HCT116 (cell line): ENCODE results near the gene NAPSA. TPM values are rescaled to one million over a fixed set of nuclear protein-coding genes. Genes with fewer than 3 reads are reported as not detected.

Experiments
- ATAC-seq: fragments of 200-7000 bp; cut with Tn5 transposase; 2 replicates; pipeline ENCODE4 v1.9.1; 2020; ENCODE audit warnings: mild to moderate bottlenecking, moderate library complexity
- Bru-seq: library from RNA; stranded (reverse); fragments of 400-500 nt; gene quantifications from one replicate; lab custom pipeline; 2021; lab: Mats Ljungman, UMichigan
- BruChase-seq, 2 experiments: library from RNA; stranded (reverse); fragments of 400-500 nt; gene quantifications; one replicate each; lab custom pipeline; 2021; lab: Mats Ljungman, UMichigan
- BruUV-seq: library from RNA; stranded (reverse); fragments of 400-500 nt; replicated peaks from 2 replicates; lab custom pipeline; 2021; lab: Mats Ljungman, UMichigan
- CTCF ChIA-PET: fragments of 300-600 bp; sonication (Branson Sonifier 250); formaldehyde crosslinking; loops from one replicate; lab custom pipeline; 2021; ENCODE audit warnings: antibody characterized with exemption; lab: Charles Lee
- POLR2A ChIA-PET: fragments of 300-600, 350-600 bp; sonication (Branson Sonifier 250); formaldehyde crosslinking; loops from one replicate; lab custom pipeline; 2021; ENCODE audit warnings: antibody characterized with exemption; lab: Charles Lee
- RAD21 ChIA-PET, 2 experiments: fragments of 300-600 bp; sonication (Branson Sonifier 250); formaldehyde crosslinking; loops; one replicate each; lab custom pipeline; 2023; ENCODE audit warnings: low total read pairs in 2 of 2; ENCODE audit not compliant: uncharacterized antibody in 2 of 2, unreplicated experiment in 2 of 2, low non-redundant PET in 1 of 2; lab: Charles Lee
- DNase-seq: peaks from one replicate; pipeline ENCODE4 v3.0.0-alpha.2; 2010; ENCODE audit warnings: low read depth, low spot score
- H2AFZ ChIP-seq: fragments of 200-600 bp; shearing (Covaris generic), sonication (generic); 2 replicates; pipeline ENCODE4 v1.6.1; 2017; ENCODE audit warnings: low read depth, mixed run types, mixed read lengths, antibody characterized with exemption, low read length; ENCODE audit not compliant: poor library complexity, severe bottlenecking
- H3K27ac ChIP-seq: 2 replicates; pipeline ENCODE4 v1.5.1; 2012; ENCODE audit warnings: low read depth, low read length
- H3K27me3 ChIP-seq: fragments of 200-600 bp; sonication (generic); 2 replicates; pipeline ENCODE4 v1.6.1; 2016; ENCODE audit warnings: mixed run types, low read length, mixed read lengths; ENCODE audit not compliant: insufficient read depth
- H3K36me3 ChIP-seq, 2 experiments: fragments of 200-500 bp in 1 of 2; fragments of 200-600 bp in 1 of 2; sonication (Bioruptor generic) in 1 of 2; sonication (generic) in 1 of 2; 2 replicates each; pipeline versions ENCODE4 v1.5.1 to v1.6.1; 2014 to 2016; ENCODE audit warnings: low read length in 2 of 2, inconsistent platforms in 1 of 2, mixed read lengths in 1 of 2, mixed run types in 1 of 2; ENCODE audit not compliant: insufficient read depth in 2 of 2, control insufficient read depth in 1 of 2
- H3K4me1 ChIP-seq, 2 experiments: fragments of 200-600 bp in 1 of 2; sonication (generic) in 1 of 2; 2 replicates each; pipeline versions ENCODE4 v1.5.1 to v1.6.1; 2012 to 2017; ENCODE audit warnings: low read length in 2 of 2, inconsistent platforms in 1 of 2, mild to moderate bottlenecking in 1 of 2, mixed read lengths in 1 of 2, mixed run types in 1 of 2, moderate library complexity in 1 of 2; ENCODE audit not compliant: insufficient read depth in 2 of 2, control insufficient read depth in 1 of 2
- H3K4me2 ChIP-seq: fragments of 200-600 bp; sonication (generic); 2 replicates; pipeline ENCODE4 v1.6.1; 2017; ENCODE audit warnings: mixed run types, low read length, mixed read lengths
- H3K4me3 ChIP-seq, 2 experiments: fragments of 200-600 bp in 1 of 2; sonication (generic) in 1 of 2; replicated peaks in 1 of 2; 2 replicates each; pipeline ENCODE4 v1.5.1; 2011 to 2016; ENCODE audit warnings: low read length in 2 of 2, control low read depth in 1 of 2, low read depth in 1 of 2, mild to moderate bottlenecking in 1 of 2, mixed read lengths in 1 of 2, mixed run types in 1 of 2
- H3K79me2 ChIP-seq: fragments of 200-600 bp; sonication (generic); 2 replicates; pipeline ENCODE4 v1.6.1; 2017; ENCODE audit warnings: mild to moderate bottlenecking, mixed run types, low read length, moderate library complexity, mixed read lengths; ENCODE audit not compliant: insufficient read depth
- H3K9ac ChIP-seq: fragments of 200-600 bp; sonication (generic); 2 replicates; pipeline ENCODE4 v1.6.1; 2016; ENCODE audit warnings: low read length, mixed read lengths
- H3K9me2 ChIP-seq: fragments of 200-600 bp; sonication (generic), shearing (Covaris generic); 2 replicates; pipeline ENCODE4 v1.6.1; 2017; ENCODE audit warnings: mixed run types, mild to moderate bottlenecking, moderate library complexity; ENCODE audit not compliant: insufficient read depth
- H3K9me3 ChIP-seq, 2 experiments: fragments of 200-500 bp in 1 of 2; fragments of 200-600 bp in 1 of 2; sonication (Bioruptor generic) in 1 of 2; sonication (generic) in 1 of 2; 2 replicates each; pipeline ENCODE4 v1.6.1; 2014 to 2017; ENCODE audit warnings: low read length in 2 of 2, mixed read lengths in 2 of 2, inconsistent platforms in 1 of 2, low read depth in 1 of 2, mild to moderate bottlenecking in 1 of 2, mixed run types in 1 of 2, moderate library complexity in 1 of 2; ENCODE audit not compliant: control insufficient read depth in 1 of 2, insufficient read depth in 1 of 2
- H4K20me1 ChIP-seq: fragments of 200-600 bp; sonication (generic), shearing (Covaris generic); 2 replicates; pipeline ENCODE4 v1.6.1; 2017; ENCODE audit warnings: mixed run types, mild to moderate bottlenecking, moderate library complexity; ENCODE audit not compliant: insufficient read depth
- CBX3 ChIP-seq: IDR thresholded peaks from 2 replicates; pipeline ENCODE4 v1.6.1; 2012; ENCODE audit warnings: low read depth
- CEBPB ChIP-seq: IDR thresholded peaks from 2 replicates; pipeline ENCODE4 v1.6.1; 2012; ENCODE audit warnings: low read depth
- EGR1 ChIP-seq: IDR thresholded peaks from 2 replicates; pipeline ENCODE4 v1.6.1; 2012; ENCODE audit warnings: low read depth
- ELF1 ChIP-seq: IDR thresholded peaks from 2 replicates; pipeline ENCODE4 v1.6.1; 2012; ENCODE audit warnings: low read depth, borderline replicate concordance
- EZH2 ChIP-seq: fragments of 200-600 bp; sonication (generic); IDR thresholded peaks from 2 replicates; pipeline ENCODE4 v1.6.1; 2017; ENCODE audit warnings: antibody characterized with exemption, mixed run types
- JUND ChIP-seq: IDR thresholded peaks from 2 replicates; pipeline ENCODE4 v1.6.1; 2012
- POLR2A ChIP-seq: IDR thresholded peaks from 2 replicates; pipeline ENCODE4 v1.7.0; 2011; ENCODE audit warnings: borderline replicate concordance; ENCODE audit not compliant: insufficient read depth, insufficient read length; ENCODE audit errors: extremely low read depth
- POLR2AphosphoS5 ChIP-seq: IDR thresholded peaks from 2 replicates; pipeline ENCODE4 v1.6.1; 2011; ENCODE audit warnings: mild to moderate bottlenecking, low read depth, low read length, moderate library complexity
- RAD21 ChIP-seq: IDR thresholded peaks from 2 replicates; pipeline ENCODE4 v1.6.1; 2012; ENCODE audit warnings: low read depth, mild to moderate bottlenecking
- SIN3A ChIP-seq: IDR thresholded peaks from 2 replicates; pipeline ENCODE4 v1.6.1; 2012; ENCODE audit warnings: low read depth
- SP1 ChIP-seq: IDR thresholded peaks from 2 replicates; pipeline ENCODE4 v1.6.1; 2012; ENCODE audit warnings: low read depth
- TCF7L2 ChIP-seq: IDR thresholded peaks from 2 replicates; pipeline ENCODE4 v1.7.0; 2011; ENCODE audit warnings: borderline replicate concordance, inconsistent platforms; ENCODE audit not compliant: insufficient read depth, insufficient read length; ENCODE audit errors: extremely low read depth
- YY1 ChIP-seq: IDR thresholded peaks from 2 replicates; pipeline ENCODE4 v1.6.1; 2011; ENCODE audit warnings: low read length, low read depth, moderate library complexity, mild to moderate bottlenecking; ENCODE audit not compliant: insufficient replicate concordance; ENCODE audit errors: extremely low read depth
- ZFX ChIP-seq: fragments of 450-650 bp; IDR thresholded peaks from 2 replicates; pipeline ENCODE4 v1.6.1; 2017
- ZNF274 ChIP-seq: fragments of 200-500 bp; sonication (Bioruptor generic); IDR thresholded peaks from 2 replicates; pipeline ENCODE4 v1.6.1; 2014; ENCODE audit warnings: mild to moderate bottlenecking, low read depth, low read length, inconsistent platforms
- intact Hi-C: fragments of 100-400 bp; cut with micrococcal nuclease; formaldehyde crosslinking; loops from 2 replicates; pipeline ENCODE4 v1.10.0; 2022
- long read RNA-seq: library from polyadenylated mRNA; unstranded; transcript quantifications from one replicate; pipeline ENCODE4 v2.0.0, GENCODE V29; 2021; ENCODE audit not compliant: unreplicated experiment
- polyA plus RNA-seq: library from polyadenylated mRNA; unstranded; fragments of >200 nt; gene quantifications from 2 replicates; pipeline ENCODE4 v1.2.1, GENCODE V29; 2012; ENCODE audit warnings: missing spikeins
- total RNA-seq: library from RNA; stranded (reverse); gene quantifications from one replicate; pipeline ENCODE4 v1.2.1, GENCODE V29; 2021; ENCODE audit not compliant: unreplicated experiment
- TF ChIP-seq, protein P1 (sequence below): IDR thresholded peaks from 2 replicates; pipeline ENCODE4 v1.6.1; 2012; ENCODE audit warnings: low read depth

The NAPSA gene
- total RNA-seq (4.4 TPM), Bru-seq, nascent RNA (percentile 36 among the genes with signal in this experiment), BruChase-seq, experiment 1, labeled RNA remaining after a 6-hour chase (percentile 34 among the genes with signal in this experiment), BruChase-seq, experiment 2, labeled RNA remaining after a 2-hour chase (percentile 48 among the genes with signal in this experiment)
- polyA plus RNA-seq: 3.4 and 3.7 TPM in 2 replicates
- long read RNA-seq, partial matches to known transcripts: 1 of 5 reads
- long read RNA-seq, other reads (novel, unspliced or antisense): 3 of 5 reads

DNA sequence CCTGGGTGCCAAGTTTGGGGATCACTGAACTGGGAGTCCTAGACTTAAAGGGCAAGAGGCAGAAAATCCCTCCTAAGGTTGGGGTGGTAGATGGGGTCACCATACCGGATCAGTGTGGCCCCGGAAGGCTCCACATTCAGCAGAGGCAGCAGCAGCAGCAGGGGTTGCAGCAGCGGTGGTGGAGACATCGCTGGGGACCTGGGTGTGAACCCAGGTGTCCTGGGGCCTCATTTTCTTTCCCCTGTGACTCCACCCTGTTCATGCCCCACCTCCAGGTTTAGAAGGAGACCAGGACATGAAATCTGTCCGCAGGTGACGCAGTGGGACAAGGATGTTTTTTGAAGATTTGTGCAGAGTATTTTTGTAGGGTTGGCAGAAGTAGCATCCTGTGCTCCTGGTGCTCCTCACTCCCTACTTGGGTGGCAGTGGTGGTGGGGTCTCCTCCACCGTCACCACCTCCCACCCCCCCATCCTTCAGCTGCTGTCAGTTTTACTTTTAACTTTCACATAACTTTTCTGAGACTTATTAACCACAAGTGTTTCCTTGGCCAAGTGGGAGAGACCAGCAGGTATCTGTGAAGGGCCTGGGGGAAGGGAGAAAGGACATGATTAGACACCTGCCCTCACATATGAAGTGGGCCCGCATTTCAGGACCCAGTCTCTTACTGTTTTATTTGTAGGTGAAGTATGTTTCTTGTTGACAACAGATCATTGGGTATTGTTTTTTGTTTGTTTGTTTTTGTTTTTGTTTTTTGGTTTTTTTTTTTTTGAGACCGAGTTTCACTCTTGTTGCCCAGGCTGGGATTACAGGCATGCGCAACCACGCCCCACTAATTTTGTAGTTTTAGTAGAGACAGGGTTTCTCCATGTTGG is at the start of gene NAPSA:
NAPSA (minus strand) TSS at position 206 of the 873 bp plus-strand sequence; CDS start at position 188, 18 bp downstream.
- no peak within 1 kb of the TSS for H3K27ac ChIP-seq
- no peak within 1 kb of the TSS for H3K4me3 ChIP-seq
- no TSS peak for BruUV-seq
- ATAC-seq: no peak
- no peak for DNase-seq
- H3K9ac ChIP-seq: no peak within 1 kb of the TSS
- no peaks in the 10 kb centered on the region for H3K27me3 ChIP-seq
- H3K36me3 ChIP-seq: no peaks in the 10 kb centered on the region
- no peaks in the 10 kb centered on the region for H3K9me3 ChIP-seq
- no peaks in the 10 kb centered on the region for H3K9me2 ChIP-seq
- ChIA-PET POLR2A (no interaction called here), CTCF (interaction anchor here (1.0 to 1.2 kb wide), 2 partner anchors 8 to 339 kb away, joined by 3 to 4 read pairs; no protein-coding TSS in a partner anchor), RAD21 (no interaction called here)
- TF ChIP-seq POLR2AphosphoS5 (no peak), EGR1 (no peak), ELF1 (no peak), POLR2A (no peak), RAD21 (no peak), CEBPB (no peak), ZFX (no peak), CBX3 (no peak), SP1 (no peak), ZNF274 (no peak), SIN3A (no peak), TCF7L2 (no peak), YY1 (no peak), JUND (no peak), EZH2 (no peak)
- TF ChIP-seq, protein P1, sequence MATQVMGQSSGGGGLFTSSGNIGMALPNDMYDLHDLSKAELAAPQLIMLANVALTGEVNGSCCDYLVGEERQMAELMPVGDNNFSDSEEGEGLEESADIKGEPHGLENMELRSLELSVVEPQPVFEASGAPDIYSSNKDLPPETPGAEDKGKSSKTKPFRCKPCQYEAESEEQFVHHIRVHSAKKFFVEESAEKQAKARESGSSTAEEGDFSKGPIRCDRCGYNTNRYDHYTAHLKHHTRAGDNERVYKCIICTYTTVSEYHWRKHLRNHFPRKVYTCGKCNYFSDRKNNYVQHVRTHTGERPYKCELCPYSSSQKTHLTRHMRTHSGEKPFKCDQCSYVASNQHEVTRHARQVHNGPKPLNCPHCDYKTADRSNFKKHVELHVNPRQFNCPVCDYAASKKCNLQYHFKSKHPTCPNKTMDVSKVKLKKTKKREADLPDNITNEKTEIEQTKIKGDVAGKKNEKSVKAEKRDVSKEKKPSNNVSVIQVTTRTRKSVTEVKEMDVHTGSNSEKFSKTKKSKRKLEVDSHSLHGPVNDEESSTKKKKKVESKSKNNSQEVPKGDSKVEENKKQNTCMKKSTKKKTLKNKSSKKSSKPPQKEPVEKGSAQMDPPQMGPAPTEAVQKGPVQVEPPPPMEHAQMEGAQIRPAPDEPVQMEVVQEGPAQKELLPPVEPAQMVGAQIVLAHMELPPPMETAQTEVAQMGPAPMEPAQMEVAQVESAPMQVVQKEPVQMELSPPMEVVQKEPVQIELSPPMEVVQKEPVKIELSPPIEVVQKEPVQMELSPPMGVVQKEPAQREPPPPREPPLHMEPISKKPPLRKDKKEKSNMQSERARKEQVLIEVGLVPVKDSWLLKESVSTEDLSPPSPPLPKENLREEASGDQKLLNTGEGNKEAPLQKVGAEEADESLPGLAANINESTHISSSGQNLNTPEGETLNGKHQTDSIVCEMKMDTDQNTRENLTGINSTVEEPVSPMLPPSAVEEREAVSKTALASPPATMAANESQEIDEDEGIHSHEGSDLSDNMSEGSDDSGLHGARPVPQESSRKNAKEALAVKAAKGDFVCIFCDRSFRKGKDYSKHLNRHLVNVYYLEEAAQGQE: no peak
- no peak within 1 kb of the TSS for H3K4me2 ChIP-seq
- intact Hi-C loops: loop anchor here (5.0 to 10.0 kb wide), 3 partner anchors 292 to 729 kb away; no protein-coding TSS in a partner anchor
- H2AFZ ChIP-seq: no peak within 1 kb of the TSS
- no peaks in the 10 kb centered on the region for H3K79me2 ChIP-seq
- peaks cover 3 to 20% of the 10 kb centered on the region in 2 experiments; a peak in 3 of 4 replicates for H3K4me1 ChIP-seq
- H4K20me1 ChIP-seq: no peaks in the 10 kb centered on the region
